H1 (cell line): Measurements from ENCODE around the gene COPZ2. TPM values are rescaled to one million over a fixed set of nuclear protein-coding genes. Genes with fewer than 3 reads are reported as not detected.

Experiments used
- CTCF ChIA-PET: fragments of 300-600 bp; sonication (Branson Sonifier 250); formaldehyde crosslinking; loops from one replicate; lab custom pipeline; 2021; ENCODE audit not compliant: partially characterized antibody; lab: Charles Lee
- POLR2A ChIA-PET: fragments of 300-600 bp; sonication (Branson Sonifier 250); formaldehyde crosslinking; loops from one replicate; lab custom pipeline; 2021; ENCODE audit warnings: inconsistent platforms; ENCODE audit not compliant: partially characterized antibody; lab: Charles Lee
- DNase-seq, 2 experiments: peaks; one replicate each; pipeline versions ENCODE4 v3.0.0 to v3.0.0-alpha.2; 2010 to 2022; ENCODE audit warnings: low spot score in 2 of 2, low read depth in 1 of 2, mixed read lengths in 1 of 2
- FAIRE-seq: peaks from 2 replicates; lab custom pipeline; 2011; peaks lifted over from hg19 to GRCh38; lab: Jason Lieb, UNC
- H2AFZ ChIP-seq: 2 replicates; pipeline ENCODE4 v1.8.1; 2012; ENCODE audit warnings: low read length, inconsistent platforms
- H2AK5ac ChIP-seq: 2 replicates; pipeline ENCODE4 v1.6.1; 2013; ENCODE audit warnings: low read depth, low read length
- H2BK120ac ChIP-seq: replicated peaks from 2 replicates; pipeline ENCODE3; 2013; ENCODE audit warnings: low read depth, low read length, inconsistent platforms
- H2BK12ac ChIP-seq: 2 replicates; pipeline ENCODE4 v1.6.1; 2013; ENCODE audit warnings: low read depth, low read length
- H2BK15ac ChIP-seq: 2 replicates; pipeline ENCODE4 v1.6.1; 2013; ENCODE audit warnings: low read length
- H2BK20ac ChIP-seq: 2 replicates; pipeline ENCODE4 v1.6.1; 2013; ENCODE audit warnings: low read length
- H2BK5ac ChIP-seq: 2 replicates; pipeline ENCODE4 v1.6.1; 2013; ENCODE audit warnings: low read depth, low read length
- H3K14ac ChIP-seq: 2 replicates; pipeline ENCODE4 v1.6.1; 2013; ENCODE audit warnings: inconsistent platforms; ENCODE audit not compliant: insufficient read length
- H3K18ac ChIP-seq: 2 replicates; pipeline ENCODE4 v1.6.1; 2013; ENCODE audit warnings: low read length; ENCODE audit errors: extremely low read depth
- H3K23ac ChIP-seq: 2 replicates; pipeline ENCODE4 v1.6.1; 2013; ENCODE audit warnings: inconsistent platforms; ENCODE audit not compliant: insufficient read length
- H3K23me2 ChIP-seq: 2 replicates; pipeline ENCODE4 v1.6.1; 2013; ENCODE audit warnings: low read depth, low read length
- H3K27ac ChIP-seq: 2 replicates; pipeline ENCODE4 v1.6.1; 2011; ENCODE audit warnings: low read depth, low read length, inconsistent platforms
- H3K27me3 ChIP-seq, 4 experiments: replicated peaks in 1 of 4; 1 replicate in 1 of 4; 2 replicates in 3 of 4; pipeline versions ENCODE4 v1.6.1 to v1.8.1; 2011 to 2013; ENCODE audit warnings: low read length in 3 of 4, mild to moderate bottlenecking in 3 of 4, inconsistent platforms in 2 of 4, mixed read lengths in 2 of 4, moderate library complexity in 1 of 4; ENCODE audit not compliant: control insufficient read depth in 3 of 4, insufficient read depth in 3 of 4; ENCODE audit errors: extremely low read depth in 1 of 4
- H3K36me3 ChIP-seq, 4 experiments: 2 replicates each; pipeline versions ENCODE4 v1.6.1 to v1.8.1; 2011 to 2013; ENCODE audit warnings: mild to moderate bottlenecking in 4 of 4, low read length in 3 of 4, moderate library complexity in 2 of 4, control low read depth in 1 of 4, inconsistent platforms in 1 of 4; ENCODE audit not compliant: insufficient read depth in 4 of 4, control insufficient read depth in 2 of 4
- H3K4ac ChIP-seq: replicated peaks from 2 replicates; pipeline ENCODE3; 2013; ENCODE audit warnings: low read length, low read depth, mixed read lengths, inconsistent platforms; ENCODE audit not compliant: insufficient read length
- H3K4me1 ChIP-seq, 4 experiments: replicated peaks in 1 of 4; 1 replicate in 1 of 4; 2 replicates in 3 of 4; pipeline versions ENCODE4 v1.6.1 to v1.8.1; 2011 to 2013; ENCODE audit warnings: low read length in 3 of 4, inconsistent platforms in 2 of 4, mixed read lengths in 1 of 4; ENCODE audit not compliant: insufficient read depth in 4 of 4, control insufficient read depth in 3 of 4
- H3K4me2 ChIP-seq, 2 experiments: 2 replicates each; pipeline versions ENCODE4 v1.6.1 to v1.8.1; 2011 to 2013; ENCODE audit warnings: low read depth in 2 of 2, low read length in 2 of 2, control low read depth in 1 of 2, inconsistent platforms in 1 of 2, mild to moderate bottlenecking in 1 of 2; ENCODE audit not compliant: insufficient read depth in 1 of 2
- H3K4me3 ChIP-seq, 4 experiments: fragments of 200-600, 300-600 bp in 1 of 4; sonication (generic), shearing (Covaris generic), sonication (Bioruptor Twin) in 1 of 4; 2 replicates each; pipeline versions ENCODE4 v1.5.1 to v1.8.1; 2011 to 2016; ENCODE audit warnings: low read length in 4 of 4, low read depth in 3 of 4, control low read depth in 2 of 4, inconsistent platforms in 2 of 4, mild to moderate bottlenecking in 2 of 4, mixed read lengths in 1 of 4, moderate library complexity in 1 of 4; ENCODE audit not compliant: insufficient read depth in 2 of 4; ENCODE audit errors: extremely low read depth in 1 of 4
- H3K56ac ChIP-seq: replicated peaks from 2 replicates; pipeline ENCODE3; 2013; ENCODE audit warnings: low read depth, mild to moderate bottlenecking, mixed read lengths, low read length, inconsistent platforms; ENCODE audit not compliant: insufficient read length
- H3K79me1 ChIP-seq: 2 replicates; pipeline ENCODE4 v1.6.1; 2013; ENCODE audit warnings: low read depth, low read length, control low read depth
- H3K79me2 ChIP-seq, 2 experiments: 2 replicates each; pipeline versions ENCODE4 v1.6.1 to v1.8.1; 2012 to 2013; ENCODE audit warnings: low read length in 2 of 2, mild to moderate bottlenecking in 2 of 2, inconsistent platforms in 1 of 2; ENCODE audit not compliant: insufficient read depth in 2 of 2, control insufficient read depth in 1 of 2
- H3K9ac ChIP-seq, 4 experiments: replicated peaks in 1 of 4; 1 replicate in 1 of 4; 2 replicates in 3 of 4; pipeline versions ENCODE4 v1.6.1 to v1.8.1; 2011 to 2013; ENCODE audit warnings: low read depth in 3 of 4, low read length in 3 of 4, control low read depth in 2 of 4, mild to moderate bottlenecking in 2 of 4, moderate library complexity in 2 of 4, inconsistent platforms in 1 of 4; ENCODE audit errors: extremely low read depth in 1 of 4
- H3K9me3 ChIP-seq, 2 experiments: 2 replicates each; pipeline versions ENCODE4 v1.6.1 to v1.8.1; 2012 to 2013; ENCODE audit warnings: mild to moderate bottlenecking in 2 of 2, moderate library complexity in 2 of 2, control low read depth in 1 of 2, inconsistent platforms in 1 of 2, low read depth in 1 of 2, low read length in 1 of 2, mixed read lengths in 1 of 2; ENCODE audit not compliant: insufficient read depth in 2 of 2
- H4K20me1 ChIP-seq, 2 experiments: replicated peaks in 1 of 2; 2 replicates each; pipeline versions ENCODE3 to v1.8.1; 2011 to 2013; ENCODE audit warnings: inconsistent platforms in 2 of 2, low read length in 2 of 2, mild to moderate bottlenecking in 1 of 2; ENCODE audit not compliant: insufficient read depth in 2 of 2, control insufficient read depth in 1 of 2
- H4K5ac ChIP-seq: 2 replicates; pipeline ENCODE4 v1.6.1; 2013; ENCODE audit warnings: low read length, low read depth, mixed read lengths, inconsistent platforms; ENCODE audit not compliant: insufficient read length
- H4K8ac ChIP-seq: 2 replicates; pipeline ENCODE4 v1.8.0; 2013; ENCODE audit warnings: mild to moderate bottlenecking, moderate library complexity, low read length, inconsistent platforms; ENCODE audit not compliant: insufficient read depth; ENCODE audit errors: extremely low read depth
- H4K91ac ChIP-seq: replicated peaks from 2 replicates; pipeline ENCODE3; 2013; ENCODE audit warnings: low read length, mixed read lengths, inconsistent platforms; ENCODE audit not compliant: insufficient read length
- KDM5A ChIP-seq: fragments of 200-600 bp; IDR thresholded peaks from 2 replicates; pipeline ENCODE4 v1.7.1; 2012; ENCODE audit warnings: mild to moderate bottlenecking, low read length, inconsistent platforms, mixed read lengths
- NRF1 ChIP-seq: IDR thresholded peaks from 2 replicates; pipeline ENCODE4 v1.6.1; 2011; ENCODE audit warnings: mild to moderate bottlenecking, low read depth, low read length, improper control_type of control experiment
- PHF8 ChIP-seq: fragments of 200-600 bp; sonication (generic); conservative IDR thresholded peaks from 2 replicates; pipeline ENCODE4 v1.7.1; 2012; ENCODE audit warnings: low read depth, mild to moderate bottlenecking, inconsistent platforms, low read length, moderate library complexity
- POU5F1 ChIP-seq: IDR thresholded peaks from 2 replicates; pipeline ENCODE4 v1.6.1; 2011; ENCODE audit warnings: low read depth, mild to moderate bottlenecking, low read length, moderate library complexity
- RNF2 ChIP-seq: fragments of 200-900, 300-1000 bp; sonication (generic); IDR thresholded peaks from 2 replicates; pipeline ENCODE4 v1.7.1; 2016; ENCODE audit warnings: borderline replicate concordance, low read depth, mild to moderate bottlenecking, antibody characterized with exemption, low read length; ENCODE audit not compliant: poor library complexity, severe bottlenecking; ENCODE audit errors: missing control alignments
- RXRA ChIP-seq: IDR thresholded peaks from 2 replicates; pipeline ENCODE4 v1.6.1; 2011; ENCODE audit warnings: low read depth, mild to moderate bottlenecking, low read length, moderate library complexity; ENCODE audit not compliant: insufficient read depth
- SAP30 ChIP-seq: fragments of 300-600 bp; sonication (generic); IDR thresholded peaks from 2 replicates; pipeline ENCODE4 v1.7.1; 2012; ENCODE audit warnings: low read length, moderate library complexity, mild to moderate bottlenecking, inconsistent platforms; ENCODE audit not compliant: insufficient read depth, insufficient replicate concordance
- SP2 ChIP-seq: IDR thresholded peaks from 2 replicates; pipeline ENCODE4 v1.6.1; 2012; ENCODE audit warnings: mild to moderate bottlenecking, low read length, inconsistent platforms
- TEAD4 ChIP-seq: IDR thresholded peaks from 2 replicates; pipeline ENCODE4 v1.6.1; 2012; ENCODE audit warnings: low read depth, low read length, inconsistent platforms, mixed read lengths
- WGBS, 2 experiments: shearing (Covaris generic) in 1 of 2; methylation state at CpG; one replicate each; pipeline versions ENCODE4 v1.1.6 to v1.1.7; 2013 to 2015; ENCODE audit warnings: low lambda C conversion rate in 2 of 2, mixed read lengths in 2 of 2, inconsistent platforms in 1 of 2, low coverage in 1 of 2, missing lambda C conversion rate in 1 of 2; ENCODE audit not compliant: insufficient replicate concordance in 2 of 2, insufficient coverage in 1 of 2, insufficient read length in 1 of 2; ENCODE audit errors: extremely low coverage in 1 of 2, missing lambda C conversion rate in 1 of 2; 5-methylcytosine and 5-hydroxymethylcytosine counted together
- polyA plus RNA-seq, 7 experiments: library from polyadenylated mRNA; depleted of rRNA in 3 of 7; stranded (reverse) in 5 of 7; unstranded in 2 of 7; fragments of >200 nt in 5 of 7; fragments of 200-250 nt in 2 of 7; gene quantifications; 1 replicate in 5 of 7; 2 replicates in 1 of 7; 4 replicates in 1 of 7; pipeline versions ENCODE4 v1.2.1 to v1.2.3, GENCODE V29; 2011 to 2013; ENCODE audit warnings: missing spikeins in 2 of 7, mixed read lengths in 2 of 7
- total RNA-seq: library from RNA; stranded (reverse); fragmentation: NEBNext Ultra II Directional; extraction: Animal tissue kit (Norgen Biotek cat#: 25700); gene quantifications from 2 replicates; pipeline ENCODE4 v1.2.1, GENCODE V29; 2021

COPZ2 gene
- total and polyA plus RNA-seq, 2 of the 8 experiments (the other 6 are each of a cell fraction or from before 2014, with no cell fraction given): 0.24 TPM; not detected in 1

GRCh38 chr17:47986520-47986919 is 51.1 kb downstream of the COPZ2 start:
- no peak overlapping the region for H3K4ac ChIP-seq
- no peak overlapping the region for H4K5ac ChIP-seq
- no peak overlapping the region for H2AFZ ChIP-seq
- H4K8ac ChIP-seq: no peak overlapping the region; the same call in 1 of the 2 replicates
- H2BK15ac ChIP-seq: no peak overlapping the region
- DNase-seq (no peak), FAIRE-seq (no peak)
- H2BK20ac ChIP-seq: no peak overlapping the region
- H3K18ac ChIP-seq: no peak overlapping the region
- H3K4me3 ChIP-seq: no peak overlapping the region
- 0 out of 4 replicates have a peak overlapping the region, but pooled peaks of 1 of the 2 experiments have one; percentile 14 for H3K4me2 ChIP-seq
- H3K36me3 ChIP-seq: peaks cover 3 to 28% (median 12%) of the 10 kb centered on the region in 4 experiments; a peak in 5 of 8 replicates
- TF ChIP-seq POU5F1 (no peak), PHF8 (no peak), KDM5A (no peak), SP2 (no peak), RNF2 (no peak), SAP30 (no peak), NRF1 (no peak), TEAD4 (no peak), RXRA (no peak)
- no peak overlapping the region for H4K91ac ChIP-seq
- no peak overlapping the region for H2BK120ac ChIP-seq
- no peak overlapping the region for H2AK5ac ChIP-seq
- H2BK5ac ChIP-seq: no peak overlapping the region
- POLR2A ChIA-PET: interaction anchor here (0.6 to 1.4 kb wide), 7 partner anchors 11 to 31 kb away, joined by 3 to 6 read pairs (median 4); no protein-coding TSS in a partner anchor
- no peaks in the 10 kb centered on the region for H4K20me1 ChIP-seq
- H3K27me3 ChIP-seq: no peaks in the 10 kb centered on the region
- H3K9ac ChIP-seq: no peak overlapping the region
- H3K14ac ChIP-seq: no peak overlapping the region
- peaks cover 14 to 19% (median 15%) of the 10 kb centered on the region in 4 experiments for H3K4me1 ChIP-seq
- WGBS, 2 experiments: 81% methylated on average over 5 of the region's 5 CpGs; no CpG with 5 or more reads in 1 of the 2 experiments
- no peak overlapping the region for H2BK12ac ChIP-seq
- no peaks in the 10 kb centered on the region for H3K79me2 ChIP-seq
- CTCF ChIA-PET: interaction anchor here (0.6 to 40.5 kb wide), 8 partner anchors 7 to 38 kb away, joined by 3 to 1010 read pairs (median 20); partner anchors contain the start of genes CDK5RAP3, PNPO and PRR15L
- H3K23me2 ChIP-seq: no peaks in the 10 kb centered on the region
- no peak overlapping the region for H3K56ac ChIP-seq
- H3K27ac ChIP-seq: no peak overlapping the region
- H3K23ac ChIP-seq: no peak overlapping the region
- no peaks in the 10 kb centered on the region for H3K9me3 ChIP-seq
- no peaks in the 10 kb centered on the region for H3K79me1 ChIP-seq
